ENCODE results near the gene CAPN1. TPM values are rescaled to one million over a fixed set of nuclear protein-coding genes. Genes with fewer than 3 reads are reported as not detected.

CAPN1 gene
- total RNA-seq, 6 donors from 2014 or later: 152 to 327 (median 235) TPM

DNA sequence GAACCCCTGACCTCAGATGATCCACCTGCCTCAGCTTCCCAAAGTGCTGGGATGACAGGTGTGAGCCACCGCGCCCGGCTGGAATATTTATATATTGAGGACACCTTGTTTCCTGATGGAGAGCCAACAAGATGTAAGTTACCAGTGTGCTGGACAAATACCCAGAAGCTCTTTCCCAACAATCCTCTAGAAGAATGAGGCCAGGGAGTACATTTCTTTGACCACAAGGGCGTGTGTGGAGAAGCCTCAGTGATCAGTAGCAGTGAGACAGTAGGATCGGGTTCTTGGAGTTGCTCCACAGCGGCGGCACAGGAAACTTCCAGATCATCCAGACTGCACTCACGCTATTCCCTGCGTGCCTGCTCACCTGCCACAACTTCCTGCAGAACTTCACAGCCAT lies 69.7 kb downstream of the CAPN1 start:
- Histone ChIP-seq H3K27me3 (no peaks in the 10 kb centered on the region), H3K9me3 (no peaks in the 10 kb centered on the region), H3K27ac (no peak overlapping the region), H3K4me1 (no peaks in the 10 kb centered on the region), H3K36me3 (no peaks in the 10 kb centered on the region), H3K4me3 (no peak overlapping the region)
- 81 to 84% methylated on average over 5 to 9 of the region's 9 CpGs for WGBS, 2 donors
- DNase-seq (no peak), ATAC-seq (ENCODE audit: low FRiP score in 2 of 2) (no peak)
- TF ChIP-seq POLR2AphosphoS5 (IDR thresholded peaks at IDR 0.05) (no peak), EP300 (IDR thresholded peaks at IDR 0.05) (no peak), POLR2A (IDR thresholded peaks at IDR 0.05) (no peak)
- TF ChIP-seq, protein P1, sequence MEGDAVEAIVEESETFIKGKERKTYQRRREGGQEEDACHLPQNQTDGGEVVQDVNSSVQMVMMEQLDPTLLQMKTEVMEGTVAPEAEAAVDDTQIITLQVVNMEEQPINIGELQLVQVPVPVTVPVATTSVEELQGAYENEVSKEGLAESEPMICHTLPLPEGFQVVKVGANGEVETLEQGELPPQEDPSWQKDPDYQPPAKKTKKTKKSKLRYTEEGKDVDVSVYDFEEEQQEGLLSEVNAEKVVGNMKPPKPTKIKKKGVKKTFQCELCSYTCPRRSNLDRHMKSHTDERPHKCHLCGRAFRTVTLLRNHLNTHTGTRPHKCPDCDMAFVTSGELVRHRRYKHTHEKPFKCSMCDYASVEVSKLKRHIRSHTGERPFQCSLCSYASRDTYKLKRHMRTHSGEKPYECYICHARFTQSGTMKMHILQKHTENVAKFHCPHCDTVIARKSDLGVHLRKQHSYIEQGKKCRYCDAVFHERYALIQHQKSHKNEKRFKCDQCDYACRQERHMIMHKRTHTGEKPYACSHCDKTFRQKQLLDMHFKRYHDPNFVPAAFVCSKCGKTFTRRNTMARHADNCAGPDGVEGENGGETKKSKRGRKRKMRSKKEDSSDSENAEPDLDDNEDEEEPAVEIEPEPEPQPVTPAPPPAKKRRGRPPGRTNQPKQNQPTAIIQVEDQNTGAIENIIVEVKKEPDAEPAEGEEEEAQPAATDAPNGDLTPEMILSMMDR (IDR thresholded peaks at IDR 0.05): no peak

DNA sequence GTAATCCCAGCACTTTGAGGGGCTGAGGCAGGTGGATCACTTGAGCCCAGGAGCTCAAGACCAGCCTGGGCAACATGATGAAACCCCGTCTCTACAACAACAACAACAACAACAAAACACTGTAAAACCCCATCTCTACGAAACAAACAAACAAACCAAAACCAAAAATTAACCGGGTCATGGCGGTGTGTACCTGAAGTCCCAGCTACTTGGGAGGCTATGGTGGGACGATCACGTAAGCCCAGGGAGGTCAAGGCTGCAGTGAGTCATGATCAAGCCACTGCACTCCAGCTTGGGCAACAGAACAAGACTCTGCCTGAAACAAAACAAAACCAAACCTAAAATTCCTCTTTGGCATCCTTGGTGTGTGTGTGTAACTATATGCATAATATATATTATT lies 73.0 kb downstream of the CAPN1 start:
- 81 to 84% methylated on average over 6 of the region's 6 CpGs for WGBS, 2 donors
- Histone ChIP-seq H3K4me1 (no peaks in the 10 kb centered on the region), H3K9me3 (no peaks in the 10 kb centered on the region), H3K36me3 (no peaks in the 10 kb centered on the region), H3K27me3 (no peaks in the 10 kb centered on the region), H3K4me3 (no peak overlapping the region), H3K27ac (no peak overlapping the region)
- DNase-seq (no peak), ATAC-seq (ENCODE audit: low FRiP score in 2 of 2) (no peak)
- TF ChIP-seq POLR2AphosphoS5 (IDR thresholded peaks at IDR 0.05) (no peak), POLR2A (IDR thresholded peaks at IDR 0.05) (no peak), EP300 (IDR thresholded peaks at IDR 0.05) (no peak)
- TF ChIP-seq, protein P1 (IDR thresholded peaks at IDR 0.05): no peak

DNA sequence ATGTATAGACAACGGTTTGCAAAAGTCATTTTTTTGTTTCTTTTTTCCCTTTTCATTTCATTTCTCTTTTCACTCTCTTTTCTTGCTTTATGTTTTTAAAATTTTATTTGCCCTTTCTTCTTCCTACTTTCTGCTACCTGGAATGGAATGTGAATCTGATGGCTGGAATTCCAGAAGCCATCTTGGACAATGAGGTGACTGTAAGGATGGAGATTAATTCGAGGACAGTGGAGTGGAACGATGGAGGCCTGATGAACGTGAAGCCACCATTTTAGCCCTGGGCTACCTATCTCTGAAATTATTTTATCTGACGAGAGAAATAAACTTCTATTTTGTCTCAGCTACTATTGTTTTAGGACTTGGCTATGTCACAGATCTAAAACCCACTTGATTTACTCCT lies 77.3 kb downstream of the CAPN1 start:
- no peaks in the 10 kb centered on the region for H3K36me3 ChIP-seq
- no peaks in the 10 kb centered on the region for H3K9me3 ChIP-seq
- no peak for DNase-seq
- H3K4me1 ChIP-seq: peaks cover 12 to 28% (median 13%) of the 10 kb centered on the region in 4 donors
- TF ChIP-seq POLR2AphosphoS5 (IDR thresholded peaks at IDR 0.05) (no peak), POLR2A (IDR thresholded peaks at IDR 0.05) (no peak), EP300 (IDR thresholded peaks at IDR 0.05) (no peak)
- TF ChIP-seq, protein P1 (IDR thresholded peaks at IDR 0.05): no peak
- H3K4me3 ChIP-seq: no peak overlapping the region
- no peaks in the 10 kb centered on the region for H3K27me3 ChIP-seq
- WGBS, 2 donors: 84 to 85% methylated on average over 5 of the region's 5 CpGs
- no peak overlapping the region for H3K27ac ChIP-seq
- ATAC-seq (ENCODE audit: low FRiP score in 2 of 2): no peak

DNA sequence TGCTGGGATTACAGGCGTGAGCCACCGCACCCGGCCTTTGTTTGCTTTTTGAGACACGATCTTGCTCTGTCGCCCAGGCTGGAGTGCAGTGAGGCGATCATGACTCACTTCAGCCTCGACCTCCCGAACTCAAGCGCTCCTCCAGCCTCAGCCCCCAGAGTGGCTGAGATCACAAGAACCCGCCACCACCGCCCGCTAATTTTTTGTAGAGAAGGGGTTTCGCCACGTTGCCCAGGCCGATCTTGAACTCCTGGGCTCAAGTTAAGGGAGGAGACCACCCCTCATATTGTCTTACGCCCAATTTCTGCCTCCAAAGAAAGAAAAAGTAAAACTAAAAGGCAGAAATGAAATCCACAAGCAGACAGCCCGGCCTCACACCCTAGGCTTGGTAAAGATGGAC lies 78.6 kb downstream of the CAPN1 start:
- H3K4me3 ChIP-seq: no peak overlapping the region
- no peak for DNase-seq
- no peaks in the 10 kb centered on the region for H3K27me3 ChIP-seq
- no peaks in the 10 kb centered on the region for H3K9me3 ChIP-seq
- 97 to 98% methylated on average over 15 to 17 of the region's 17 CpGs for WGBS, 2 donors
- H3K36me3 ChIP-seq: no peaks in the 10 kb centered on the region
- TF ChIP-seq EP300 (IDR thresholded peaks at IDR 0.05) (no peak), POLR2AphosphoS5 (IDR thresholded peaks at IDR 0.05) (no peak), POLR2A (IDR thresholded peaks at IDR 0.05) (no peak)
- TF ChIP-seq, protein P1 (IDR thresholded peaks at IDR 0.05): no peak
- no peak for ATAC-seq (ENCODE audit: low FRiP score in 2 of 2)
- no peak overlapping the region for H3K27ac ChIP-seq
- peaks cover 12 to 29% (median 13%) of the 10 kb centered on the region in 4 donors for H3K4me1 ChIP-seq

Data from upper lobe of left lung (tissue), 6 donors.